H9 (cell line): ENCODE measurements around the gene TRIM2. TPM values are rescaled to one million over a fixed set of nuclear protein-coding genes. Genes with fewer than 3 reads are reported as not detected.

ENCODE experiments used
- DNase-seq: peaks from one replicate; pipeline ENCODE4 v3.0.0-alpha.2; 2017
- H2AFZ ChIP-seq: one replicate; pipeline ENCODE4 v1.6.1; 2013; ENCODE audit warnings: mild to moderate bottlenecking, low read length, control low read depth, moderate library complexity
- H2AK5ac ChIP-seq: 2 replicates; pipeline ENCODE4 v1.6.1; 2013; ENCODE audit warnings: low read length, control low read depth, mixed read lengths; ENCODE audit not compliant: insufficient read length
- H2BK120ac ChIP-seq: one replicate; pipeline ENCODE4 v1.6.1; 2013; ENCODE audit warnings: low read depth, mild to moderate bottlenecking, low read length, control low read depth, inconsistent platforms; ENCODE audit not compliant: poor library complexity, severe bottlenecking
- H2BK12ac ChIP-seq: 2 replicates; pipeline ENCODE4 v1.6.1; 2013; ENCODE audit warnings: low read length, control low read depth, mixed read lengths, low read depth; ENCODE audit not compliant: insufficient read length
- H2BK15ac ChIP-seq: 2 replicates; pipeline ENCODE4 v1.6.1; 2013; ENCODE audit warnings: low read depth, low read length, control low read depth
- H2BK20ac ChIP-seq: one replicate; pipeline ENCODE4 v1.6.1; 2013; ENCODE audit warnings: low read depth, mild to moderate bottlenecking, low read length, control low read depth, inconsistent platforms; ENCODE audit not compliant: poor library complexity, severe bottlenecking
- H2BK5ac ChIP-seq: 2 replicates; pipeline ENCODE4 v1.6.1; 2013; ENCODE audit warnings: low read length, control low read depth, mixed read lengths; ENCODE audit not compliant: insufficient read length
- H3K14ac ChIP-seq: 2 replicates; pipeline ENCODE4 v1.6.1; 2013; ENCODE audit warnings: low read length, control low read depth; ENCODE audit not compliant: insufficient read depth
- H3K18ac ChIP-seq: 2 replicates; pipeline ENCODE4 v1.6.1; 2013; ENCODE audit warnings: low read depth, mild to moderate bottlenecking, mixed read lengths, low read length, control low read depth; ENCODE audit not compliant: insufficient read length
- H3K23ac ChIP-seq: 2 replicates; pipeline ENCODE4 v1.6.1; 2013; ENCODE audit warnings: low read length, control low read depth, mixed read lengths, low read depth; ENCODE audit not compliant: insufficient read length
- H3K23me2 ChIP-seq: 2 replicates; pipeline ENCODE4 v1.6.1; 2013; ENCODE audit warnings: low read depth, mild to moderate bottlenecking, mixed read lengths, low read length, control low read depth; ENCODE audit not compliant: insufficient read length, poor library complexity, severe bottlenecking
- H3K27ac ChIP-seq: 2 replicates; pipeline ENCODE4 v1.5.1; 2013; ENCODE audit warnings: low read length, control low read depth, mixed read lengths, low read depth; ENCODE audit not compliant: insufficient read length
- H3K27me3 ChIP-seq: 2 replicates; pipeline ENCODE4 v1.6.1; 2013; ENCODE audit warnings: low read length, control low read depth, inconsistent platforms; ENCODE audit not compliant: insufficient read depth
- H3K4ac ChIP-seq: 2 replicates; pipeline ENCODE4 v1.6.1; 2013; ENCODE audit warnings: low read depth, mild to moderate bottlenecking, control low read depth, inconsistent platforms, low read length, moderate library complexity
- H3K4me1 ChIP-seq: 2 replicates; pipeline ENCODE4 v1.6.1; 2013; ENCODE audit warnings: low read length, control low read depth, inconsistent platforms; ENCODE audit not compliant: insufficient read depth
- H3K4me2 ChIP-seq: 2 replicates; pipeline ENCODE4 v1.6.1; 2013; ENCODE audit warnings: low read length, control low read depth, mixed read lengths; ENCODE audit not compliant: insufficient read length, insufficient read depth
- H3K56ac ChIP-seq: 2 replicates; pipeline ENCODE4 v1.6.1; 2013; ENCODE audit warnings: low read depth, mild to moderate bottlenecking, mixed read lengths, low read length, control low read depth; ENCODE audit not compliant: insufficient read length
- H3K79me1 ChIP-seq: 2 replicates; pipeline ENCODE4 v1.6.1; 2013; ENCODE audit warnings: low read depth, mild to moderate bottlenecking, moderate library complexity, low read length, control low read depth, inconsistent platforms; ENCODE audit not compliant: insufficient read depth, poor library complexity, severe bottlenecking
- H3K79me2 ChIP-seq: 2 replicates; pipeline ENCODE4 v1.6.1; 2013; ENCODE audit warnings: low read length, control low read depth, inconsistent platforms; ENCODE audit not compliant: insufficient read depth
- H3K9ac ChIP-seq: 2 replicates; pipeline ENCODE4 v1.6.1; 2013; ENCODE audit warnings: low read length, control low read depth, mixed read lengths; ENCODE audit not compliant: insufficient read length; ENCODE audit errors: extremely low read depth
- H3K9me3 ChIP-seq: one replicate; pipeline ENCODE4 v1.6.1; 2013; ENCODE audit warnings: low read depth, low read length, inconsistent platforms; ENCODE audit not compliant: control insufficient read depth
- H3T11ph ChIP-seq: one replicate; pipeline ENCODE4 v1.6.1; 2013; ENCODE audit warnings: mild to moderate bottlenecking, low read length, control low read depth, inconsistent platforms
- H4K20me1 ChIP-seq: one replicate; pipeline ENCODE4 v1.6.1; 2013; ENCODE audit not compliant: control insufficient read depth, insufficient read length, insufficient read depth
- H4K5ac ChIP-seq: 2 replicates; pipeline ENCODE4 v1.6.1; 2013; ENCODE audit warnings: low read depth, mild to moderate bottlenecking, mixed read lengths, low read length, control low read depth; ENCODE audit not compliant: insufficient read length
- H4K8ac ChIP-seq: replicated peaks from 2 replicates; pipeline ENCODE4 v1.6.1; 2013; ENCODE audit warnings: low read length, control low read depth, mixed read lengths, low read depth; ENCODE audit not compliant: insufficient read length
- H4K91ac ChIP-seq: 2 replicates; pipeline ENCODE4 v1.6.1; 2013; ENCODE audit warnings: low read depth, mild to moderate bottlenecking, moderate library complexity, mixed read lengths, low read length, control low read depth; ENCODE audit not compliant: insufficient read length
- H3K27ac Mint-ChIP-seq, 3 experiments: 2 replicates in 2 of 3; 3 replicates in 1 of 3; pipeline ENCODE4 v1.8.0; 2020 to 2021; ENCODE audit warnings: mixed read lengths in 3 of 3, mild to moderate bottlenecking in 1 of 3, moderate library complexity in 1 of 3
- H3K27me3 Mint-ChIP-seq: 2 replicates; pipeline ENCODE4 v1.8.0; 2021; ENCODE audit warnings: low read depth, mild to moderate bottlenecking, moderate library complexity, mixed read lengths
- H3K36me3 Mint-ChIP-seq, 3 experiments: 2 replicates in 2 of 3; 3 replicates in 1 of 3; pipeline ENCODE4 v1.8.0; 2020 to 2021; ENCODE audit warnings: low read depth in 3 of 3, mixed read lengths in 3 of 3; ENCODE audit not compliant: insufficient read depth in 1 of 3
- H3K4me1 Mint-ChIP-seq, 2 experiments: 2 replicates each; pipeline ENCODE4 v1.8.0; 2020; ENCODE audit warnings: mixed read lengths in 2 of 2
- H3K4me3 Mint-ChIP-seq, 2 experiments: 2 replicates in 1 of 2; 3 replicates in 1 of 2; pipeline ENCODE4 v1.8.0; 2020 to 2021; ENCODE audit warnings: mild to moderate bottlenecking in 2 of 2, mixed read lengths in 2 of 2, moderate library complexity in 1 of 2
- H3K9me3 Mint-ChIP-seq, 2 experiments: 2 replicates in 1 of 2; 3 replicates in 1 of 2; pipeline ENCODE4 v1.8.0; 2020; ENCODE audit warnings: mild to moderate bottlenecking in 2 of 2, mixed read lengths in 2 of 2, moderate library complexity in 1 of 2
- WGBS: extraction: QIAGEN DNeasy Blood & Tissue Kit; methylation state at CpG from one replicate; pipeline ENCODE4 v1.1.7; 2013; ENCODE audit warnings: missing lambda C conversion rate, low lambda C conversion rate, mixed read lengths; ENCODE audit not compliant: insufficient read length; ENCODE audit errors: extremely low coverage; 5-methylcytosine and 5-hydroxymethylcytosine counted together
- total RNA-seq: library from RNA; stranded (reverse); gene quantifications from 2 replicates; pipeline ENCODE4 v1.2.1, GENCODE V29; 2021
- TF ChIP-seq, protein P1 (sequence below): fragments of 200-600 bp; sonication (generic); conservative IDR thresholded peaks from 3 replicates; pipeline ENCODE4 v1.8.0; 2021; ENCODE audit warnings: antibody characterized with exemption, mild to moderate bottlenecking

The TRIM2 gene
- total RNA-seq, 1 experiment from 2014 or later, result 28.9 TPM

GRCh38 chr4:153345012-153345981, 141.1 kb downstream of the TRIM2 start:
- H3K4ac ChIP-seq, result no peak overlapping the region; the same call in 1 of the 2 replicates
- no CpG with 5 or more reads among the region's 44 CpGs for WGBS
- peak overlapping the region; percentile 49 to 97 (median 94); a peak in 6 of 7 replicates for H3K27ac Mint-ChIP-seq

More at GRCh38 chr4:153345012-153345981, 141.1 kb downstream of the TRIM2 start:
- H4K8ac ChIP-seq, result no peak overlapping the region
- no peak overlapping the region for H3K56ac ChIP-seq
- no peak overlapping the region for H2BK15ac ChIP-seq
- no peak overlapping the region for H4K5ac ChIP-seq
- TF ChIP-seq, protein P1, sequence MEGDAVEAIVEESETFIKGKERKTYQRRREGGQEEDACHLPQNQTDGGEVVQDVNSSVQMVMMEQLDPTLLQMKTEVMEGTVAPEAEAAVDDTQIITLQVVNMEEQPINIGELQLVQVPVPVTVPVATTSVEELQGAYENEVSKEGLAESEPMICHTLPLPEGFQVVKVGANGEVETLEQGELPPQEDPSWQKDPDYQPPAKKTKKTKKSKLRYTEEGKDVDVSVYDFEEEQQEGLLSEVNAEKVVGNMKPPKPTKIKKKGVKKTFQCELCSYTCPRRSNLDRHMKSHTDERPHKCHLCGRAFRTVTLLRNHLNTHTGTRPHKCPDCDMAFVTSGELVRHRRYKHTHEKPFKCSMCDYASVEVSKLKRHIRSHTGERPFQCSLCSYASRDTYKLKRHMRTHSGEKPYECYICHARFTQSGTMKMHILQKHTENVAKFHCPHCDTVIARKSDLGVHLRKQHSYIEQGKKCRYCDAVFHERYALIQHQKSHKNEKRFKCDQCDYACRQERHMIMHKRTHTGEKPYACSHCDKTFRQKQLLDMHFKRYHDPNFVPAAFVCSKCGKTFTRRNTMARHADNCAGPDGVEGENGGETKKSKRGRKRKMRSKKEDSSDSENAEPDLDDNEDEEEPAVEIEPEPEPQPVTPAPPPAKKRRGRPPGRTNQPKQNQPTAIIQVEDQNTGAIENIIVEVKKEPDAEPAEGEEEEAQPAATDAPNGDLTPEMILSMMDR, result no peak
- Mint-ChIP-seq H3K9me3 (no peaks in the 10 kb centered on the region), H3K4me1 (peaks cover 29 to 37% of the 10 kb centered on the region in 2 experiments), H3K4me3 (peak overlapping the region; percentile 83 to 88), H3K27me3 (peaks cover 3% of the 10 kb centered on the region; the same call in 1 of the 2 replicates), H3K36me3 (peaks cover 3 to 4% (median 4%) of the 10 kb centered on the region in 3 experiments; a peak in 4 of 7 replicates)
- no peak overlapping the region for H2AFZ ChIP-seq
- H2BK12ac ChIP-seq, result no peak overlapping the region
- H3K79me2 ChIP-seq, result peaks cover 10% of the 10 kb centered on the region; the same call in 1 of the 2 replicates
- H3K4me2 ChIP-seq, result peak overlapping the region; percentile 90
- H2AK5ac ChIP-seq, result no peak overlapping the region
- peaks cover 2% of the 10 kb centered on the region; the same call in 1 of the 2 replicates for H3K4me1 ChIP-seq
- no peaks in the 10 kb centered on the region for H4K20me1 ChIP-seq
- H3K27ac ChIP-seq, result no peak overlapping the region
- no peaks in the 10 kb centered on the region for H3K27me3 ChIP-seq
- H3K79me1 ChIP-seq, result peaks cover 5% of the 10 kb centered on the region
- peak; percentile 60 for DNase-seq
- no peak overlapping the region for H2BK5ac ChIP-seq
- H3K23ac ChIP-seq, result no peak overlapping the region
- H2BK120ac ChIP-seq, result no peak overlapping the region
- peak overlapping the region; percentile 87 for H3K9ac ChIP-seq
- H3K18ac ChIP-seq, result peak overlapping the region; percentile 84
- H4K91ac ChIP-seq, result peak overlapping the region; percentile 70
- peak overlapping the region; percentile 91 for H3K14ac ChIP-seq
- H3K23me2 ChIP-seq, result peaks cover 10% of the 10 kb centered on the region
- no peaks in the 10 kb centered on the region for H3K9me3 ChIP-seq
- no peak overlapping the region for H2BK20ac ChIP-seq
- H3T11ph ChIP-seq, result no peak overlapping the region
